Muscle of leg (tissue), 11 donors: ENCODE measurements around the gene AP1S1. TPM values are rescaled to one million over a fixed set of nuclear protein-coding genes. Genes with fewer than 3 reads are reported as not detected.
"Not testable (repeated sequence)": the region's sequence is repeated elsewhere in the genome, so short reads cannot be mapped to it uniquely, and the experiment has no call there.

Source experiments
- DNase-seq: peaks from one replicate; pipeline ENCODE4 v3.0.0; 2013
- H3K27ac ChIP-seq: one replicate; pipeline ENCODE4 v1.5.1; 2013; ENCODE audit warnings: mild to moderate bottlenecking, low read length, control low read depth
- H3K27me3 ChIP-seq: one replicate; pipeline ENCODE4 v1.6.1; 2013; ENCODE audit warnings: low read length; ENCODE audit not compliant: control insufficient read depth, insufficient read depth
- H3K36me3 ChIP-seq: one replicate; pipeline ENCODE4 v1.6.1; 2013; ENCODE audit warnings: low read length; ENCODE audit not compliant: control insufficient read depth, insufficient read depth
- H3K4me1 ChIP-seq: one replicate; pipeline ENCODE4 v1.6.1; 2013; ENCODE audit warnings: low read length; ENCODE audit not compliant: control insufficient read depth, insufficient read depth
- H3K4me3 ChIP-seq: one replicate; pipeline ENCODE4 v1.5.1; 2013; ENCODE audit warnings: low read length, control low read depth
- H3K9me3 ChIP-seq: replicated peaks from 2 replicates; pipeline ENCODE4 v1.6.1; 2013; ENCODE audit warnings: low read depth, low read length; ENCODE audit not compliant: control insufficient read depth
- WGBS: methylation state at CpG from one replicate; pipeline ENCODE4 v1.1.5; 2013; ENCODE audit warnings: missing lambda C conversion rate; ENCODE audit not compliant: insufficient coverage; 5-methylcytosine and 5-hydroxymethylcytosine counted together
- polyA plus RNA-seq, 8 donors: library from polyadenylated mRNA; unstranded; fragments of 120-200 nt; gene quantifications; one replicate each; pipeline versions ENCODE4 v1.2.1 to v1.2.3, GENCODE V29; 2013; ENCODE audit warnings: inconsistent platforms in 1 of 8, low replicate concordance in 1 of 8; ENCODE audit not compliant: insufficient read length in 8 of 8, insufficient read depth in 1 of 8
- total RNA-seq: library from RNA; stranded (reverse); fragments of 120-200 nt; gene quantifications from one replicate; pipeline ENCODE4 v1.2.4, GENCODE V29; 2013

Gene AP1S1
- total and polyA plus RNA-seq, 9 donors, result 20.2 to 36.8 (median 23.0) TPM

DNA sequence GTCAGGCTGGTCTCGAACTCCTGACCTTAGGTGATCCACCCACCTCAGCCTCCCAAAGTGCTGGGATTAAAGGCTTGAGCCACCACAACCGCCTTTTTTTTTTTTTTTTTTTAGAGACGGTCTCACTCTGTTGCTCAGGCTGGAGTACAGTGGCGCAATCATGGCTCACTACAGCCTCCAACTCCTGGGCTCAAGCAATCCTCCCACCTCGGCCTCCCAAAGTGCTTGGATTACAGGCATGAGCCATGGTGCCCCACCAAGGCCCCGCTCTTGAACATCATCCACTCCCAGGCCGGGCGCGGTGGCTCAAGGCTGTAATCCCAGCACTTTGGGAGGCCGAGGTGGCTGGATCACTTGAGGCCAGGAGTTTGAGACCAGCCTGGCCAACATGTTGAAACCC is 45.2 kb downstream of the AP1S1 start:
- WGBS, result 83% methylated on average over 6 of the region's 10 CpGs
- not testable (repeated sequence) for H3K4me3 ChIP-seq, H3K9me3 ChIP-seq, DNase-seq, H3K36me3 ChIP-seq, H3K27ac ChIP-seq, H3K4me1 ChIP-seq
- peaks cover 61% of the 10 kb centered on the region for H3K27me3 ChIP-seq

DNA sequence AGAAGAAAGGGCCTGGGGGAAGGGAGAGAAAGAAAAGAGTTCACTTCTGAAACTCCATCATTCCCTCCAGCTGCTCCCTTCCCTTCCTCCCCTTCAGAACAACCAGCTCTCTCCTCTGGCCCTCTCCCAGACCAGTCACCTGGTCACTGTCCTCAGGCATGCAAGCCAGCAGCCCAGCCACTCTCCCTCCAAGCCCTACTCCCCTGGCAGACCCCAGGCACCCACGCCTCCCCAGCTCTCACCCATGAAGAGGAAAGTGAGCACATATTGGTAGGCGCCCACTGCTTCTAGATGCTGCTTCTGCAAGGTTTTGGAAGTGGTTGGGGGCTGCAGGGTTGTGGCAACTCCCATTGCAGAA is 46.2 kb downstream of the AP1S1 start:
- Histone ChIP-seq H3K27me3 (peaks cover 61% of the 10 kb centered on the region), H3K9me3 (no peaks in the 10 kb centered on the region), H3K4me1 (peaks cover 5% of the 10 kb centered on the region), H3K4me3 (no peak overlapping the region), H3K27ac (no peak overlapping the region), H3K36me3 (no peaks in the 10 kb centered on the region)
- DNase-seq, result no peak
- WGBS, result no CpG with 5 or more reads among the region's 2 CpGs

- WGBS, result 14% methylated on average over 16 of the region's 21 CpGs
- Histone ChIP-seq H3K4me1 (peaks cover 5% of the 10 kb centered on the region), H3K27ac (no peak within 1 kb of the TSS), H3K4me3 (no peak within 1 kb of the TSS), H3K27me3 (peaks cover 60% of the 10 kb centered on the region), H3K36me3 (peaks cover 4% of the 10 kb centered on the region), H3K9me3 (no peaks in the 10 kb centered on the region)
- no peak for DNase-seq
Observed at GRCh38 chr7:101200862-101201599, 46.8 kb downstream of the AP1S1 start, which contains the start of gene MOGAT3. Gene MOGAT3 (minus strand): TSS chr7:101201036. CDS start chr7:101200854, 182 bp downstream.

DNA sequence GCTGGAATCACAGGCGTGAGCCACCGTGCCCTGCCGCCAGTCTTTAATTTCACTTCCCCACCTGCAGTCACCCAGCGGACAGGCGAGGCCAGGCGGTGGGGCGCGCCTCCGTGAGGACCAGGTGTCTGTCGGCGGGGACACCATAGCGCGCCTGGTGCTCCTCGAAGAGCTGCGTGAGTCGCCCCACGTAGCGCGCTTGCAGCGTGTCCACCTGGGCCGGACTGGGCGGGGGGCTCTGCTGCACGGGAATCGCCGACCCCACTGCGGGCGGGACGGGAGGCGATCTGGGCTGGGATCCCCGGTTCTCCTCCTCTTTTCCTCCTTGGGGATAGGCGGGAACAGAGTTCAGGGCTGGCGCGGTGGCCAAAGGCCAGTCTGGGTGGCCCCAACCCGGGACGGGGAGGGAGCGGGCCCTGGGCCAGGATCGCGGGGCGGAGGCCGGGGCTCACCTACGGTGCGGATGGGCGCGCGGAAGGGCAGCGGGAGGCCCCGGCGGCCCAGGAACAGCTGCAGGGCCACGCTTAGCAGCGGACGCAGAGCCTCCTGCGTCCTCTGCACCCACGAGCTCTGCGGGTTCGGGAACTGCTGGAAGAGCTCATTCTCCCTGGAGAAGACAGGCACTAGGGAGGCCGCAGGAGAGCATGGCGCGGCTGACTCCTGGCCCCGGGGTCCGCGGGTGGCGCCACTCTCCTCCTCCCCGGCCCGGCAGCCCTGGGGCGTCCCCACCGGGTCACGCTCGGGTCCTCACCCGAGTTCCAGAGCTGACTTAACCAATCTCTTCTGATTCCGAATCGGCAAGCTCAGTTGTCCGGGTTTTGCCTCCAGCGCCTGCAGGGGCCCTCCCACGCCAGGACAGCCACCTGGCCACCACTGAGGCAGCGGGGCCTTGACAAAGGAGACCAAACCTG is 47.7 kb downstream of the AP1S1 start:
- H3K27me3 ChIP-seq, result peaks cover 57% of the 10 kb centered on the region
- no peak for DNase-seq
- WGBS, result 4% methylated on average over 73 of the region's 75 CpGs

DNA sequence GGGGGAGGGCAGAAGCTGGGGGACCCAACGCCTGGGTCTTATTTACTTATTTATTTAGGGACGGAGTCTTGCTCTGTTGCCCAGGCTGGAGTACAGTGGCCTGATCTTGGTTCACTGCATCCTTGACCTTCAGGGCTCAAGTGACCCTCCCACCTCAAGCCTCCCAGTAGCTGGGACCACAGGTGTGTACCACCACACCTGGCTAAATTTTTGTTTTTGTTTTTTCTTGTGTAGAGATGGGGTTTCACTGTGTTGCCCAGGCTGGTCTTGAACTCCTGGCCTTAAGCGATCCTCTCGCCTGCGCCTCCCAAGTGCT is 48.3 kb downstream of the AP1S1 start:
- H3K27me3 ChIP-seq, result peaks cover 57% of the 10 kb centered on the region

More for the DNA sequence above, 47.7 kb downstream of the AP1S1 start:
- Histone ChIP-seq H3K4me1 (peaks cover 5% of the 10 kb centered on the region), H3K27ac (no peak overlapping the region), H3K36me3 (peaks cover 5% of the 10 kb centered on the region), H3K4me3 (no peak overlapping the region), H3K9me3 (no peaks in the 10 kb centered on the region)

GRCh38 chr7:101203740-101204738 is 49.8 kb downstream of the AP1S1 start:
- Histone ChIP-seq H3K27me3 (peaks cover 46% of the 10 kb centered on the region), H3K36me3 (peaks cover 20% of the 10 kb centered on the region)
- H3K4me1 ChIP-seq, H3K27ac ChIP-seq, H3K4me3 ChIP-seq, DNase-seq, H3K9me3 ChIP-seq: not testable (repeated sequence)
- 61% methylated on average over 10 of the region's 22 CpGs for WGBS

More for the DNA sequence above, 48.3 kb downstream of the AP1S1 start:
- H3K36me3 ChIP-seq, result peaks cover 10% of the 10 kb centered on the region
- DNase-seq, result no peak
- peaks cover 5% of the 10 kb centered on the region for H3K4me1 ChIP-seq
- no peak overlapping the region for H3K27ac ChIP-seq
- WGBS, result 92% methylated on average over 3 of the region's 5 CpGs
- no peaks in the 10 kb centered on the region for H3K9me3 ChIP-seq
- H3K4me3 ChIP-seq, result no peak overlapping the region

- peaks cover 37% of the 10 kb centered on the region for H3K36me3 ChIP-seq
- peaks cover 31% of the 10 kb centered on the region for H3K27me3 ChIP-seq
- peaks cover 5% of the 10 kb centered on the region for H3K4me1 ChIP-seq
- H3K27ac ChIP-seq, result no peak overlapping the region
- 82% methylated on average over 23 of the region's 32 CpGs for WGBS
- H3K9me3 ChIP-seq, result no peaks in the 10 kb centered on the region
- H3K4me3 ChIP-seq, result no peak overlapping the region
- no peak for DNase-seq
Observed at GRCh38 chr7:101205901-101206664, 51.8 kb downstream of the AP1S1 start.

DNA sequence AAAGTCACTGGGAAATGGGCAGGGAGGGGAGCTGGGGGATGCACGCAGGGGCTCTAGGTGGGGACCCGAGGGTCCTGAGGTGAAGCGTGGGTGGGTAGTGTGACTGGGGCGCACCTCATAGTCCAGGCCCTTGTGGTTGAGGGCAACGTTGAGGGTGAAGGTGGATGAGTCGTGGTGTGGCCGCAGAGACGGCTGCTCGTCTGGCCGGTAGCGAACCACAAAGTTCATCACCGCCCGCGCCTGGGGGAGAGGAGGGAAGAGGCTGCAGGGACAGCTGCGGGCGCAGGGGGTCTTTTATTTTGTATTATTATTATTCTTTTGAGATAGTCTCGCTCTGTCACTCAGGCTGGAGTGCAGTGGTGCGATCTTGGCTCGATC is 52.4 kb downstream of the AP1S1 start:
- no peak overlapping the region for H3K27ac ChIP-seq
- peaks cover 3% of the 10 kb centered on the region for H3K4me1 ChIP-seq
- H3K9me3 ChIP-seq, result no peaks in the 10 kb centered on the region
- DNase-seq, result no peak
- 88% methylated on average over 8 of the region's 19 CpGs for WGBS
- H3K4me3 ChIP-seq, result no peak overlapping the region
- peaks cover 25% of the 10 kb centered on the region for H3K27me3 ChIP-seq
- peaks cover 43% of the 10 kb centered on the region for H3K36me3 ChIP-seq

GRCh38 chr7:101207459-101207858 is 53.2 kb downstream of the AP1S1 start:
- Histone ChIP-seq H3K27ac (no peak overlapping the region), H3K4me3 (no peak overlapping the region), H3K9me3 (no peaks in the 10 kb centered on the region), H3K27me3 (peaks cover 17% of the 10 kb centered on the region), H3K4me1 (no peaks in the 10 kb centered on the region), H3K36me3 (peaks cover 51% of the 10 kb centered on the region)
- no peak for DNase-seq
- 89% methylated on average over 16 of the region's 17 CpGs for WGBS
